Hematopoietic multipotent progenitor cell treated with erythropoietin and hydrocortisone succinate and interleukin-3 and kit ligand, for 6 days (in vitro differentiated cells): ENCODE results near the gene FILIP1L.

ENCODE experiments used
- DNase-seq: peaks from one replicate; pipeline ENCODE4 v3.0.0-alpha.2; 2015

FILIP1L gene

GRCh38 chr3:100124201-100124761 is 10.0 kb upstream of the FILIP1L start:
- DNase-seq: no peak

DNA sequence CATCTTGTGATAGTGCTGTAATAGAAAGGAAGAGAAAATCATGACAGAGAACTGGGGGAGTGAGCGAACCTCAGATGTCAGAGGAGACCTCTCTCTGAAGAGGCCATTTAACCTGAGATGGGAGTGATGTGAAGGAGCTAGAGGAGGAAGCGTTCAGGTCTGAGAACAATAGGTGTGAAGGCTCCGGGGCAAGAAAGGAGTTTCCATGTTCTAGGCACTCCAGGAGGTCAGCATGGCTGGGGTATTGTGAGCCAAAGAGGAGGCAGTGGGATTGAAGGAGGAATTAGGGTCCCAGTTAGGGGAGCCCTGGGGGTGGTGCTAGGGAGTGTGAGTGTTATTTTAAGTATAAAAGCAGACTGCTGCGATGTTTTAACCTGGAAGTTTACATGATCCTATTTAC is 8.8 kb upstream of the FILIP1L start:
- DNase-seq: no peak

GRCh38 chr3:100122321-100122720 is 8.0 kb upstream of the FILIP1L start:
- DNase-seq: no peak

- DNase-seq: no peak
Measured at GRCh38 chr3:100120693-100121092, 6.4 kb upstream of the FILIP1L start.

DNA sequence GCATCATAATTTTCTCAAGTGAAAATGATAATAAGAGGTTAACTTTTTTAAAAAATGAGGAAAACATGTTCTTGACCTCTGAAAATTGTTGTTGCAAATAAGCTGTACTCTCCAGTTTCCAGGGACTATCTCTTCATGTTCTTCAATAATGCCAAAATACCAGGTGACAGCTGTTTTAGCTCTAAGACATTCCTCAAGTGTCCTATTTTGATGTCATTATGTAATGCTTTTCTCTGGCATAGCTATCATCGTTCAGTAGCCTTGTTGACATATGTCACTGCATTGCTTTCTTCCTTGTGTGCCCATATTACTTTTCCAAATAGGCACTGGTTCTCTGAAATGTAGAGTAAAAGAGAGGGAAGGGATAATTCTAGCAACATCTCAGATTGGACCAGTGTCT is 5.7 kb upstream of the FILIP1L start:
- no peak for DNase-seq

- no peak for DNase-seq
Measured at GRCh38 chr3:100117093-100117492, 2.8 kb upstream of the FILIP1L start.

GRCh38 chr3:100113723-100114412 is 433 bp downstream of the FILIP1L start:
- DNase-seq: no peak

- DNase-seq: no peak
Measured at GRCh38 chr3:100111728-100112127, 2.6 kb downstream of the FILIP1L start.

GRCh38 chr3:100110162-100110561 is 4.1 kb downstream of the FILIP1L start:
- no peak for DNase-seq

DNA sequence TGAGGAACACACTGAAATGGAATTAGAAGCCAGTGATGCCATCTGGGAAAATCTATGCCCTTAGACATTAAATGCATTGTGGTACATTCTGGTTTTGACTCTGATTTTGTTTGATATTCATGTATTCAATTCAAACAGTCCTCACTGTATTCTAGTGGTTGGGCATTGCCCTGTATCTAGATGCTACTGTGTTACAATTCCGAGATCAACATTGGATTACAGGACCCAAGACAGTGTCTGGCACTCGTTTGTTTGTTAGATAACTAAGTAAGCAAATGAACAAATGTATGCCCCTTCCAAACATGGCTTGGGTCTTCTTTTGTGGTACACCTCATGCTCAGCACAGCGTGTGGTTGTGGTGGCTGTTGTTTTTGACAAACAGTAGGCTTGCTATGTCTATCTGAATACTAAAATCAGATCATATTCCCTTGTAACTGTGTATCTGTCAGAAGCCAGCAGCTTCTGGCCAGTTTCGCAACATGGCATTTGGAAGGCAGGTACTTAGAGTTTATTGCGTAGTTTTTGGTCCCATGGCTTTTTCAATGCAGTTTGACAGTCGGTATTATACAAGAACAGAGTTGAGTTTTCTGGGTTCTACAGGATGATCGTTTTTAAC is 5.7 kb downstream of the FILIP1L start:
- no peak for DNase-seq

- DNase-seq: no peak
Measured at GRCh38 chr3:100107221-100107814, 7.0 kb downstream of the FILIP1L start.

DNA sequence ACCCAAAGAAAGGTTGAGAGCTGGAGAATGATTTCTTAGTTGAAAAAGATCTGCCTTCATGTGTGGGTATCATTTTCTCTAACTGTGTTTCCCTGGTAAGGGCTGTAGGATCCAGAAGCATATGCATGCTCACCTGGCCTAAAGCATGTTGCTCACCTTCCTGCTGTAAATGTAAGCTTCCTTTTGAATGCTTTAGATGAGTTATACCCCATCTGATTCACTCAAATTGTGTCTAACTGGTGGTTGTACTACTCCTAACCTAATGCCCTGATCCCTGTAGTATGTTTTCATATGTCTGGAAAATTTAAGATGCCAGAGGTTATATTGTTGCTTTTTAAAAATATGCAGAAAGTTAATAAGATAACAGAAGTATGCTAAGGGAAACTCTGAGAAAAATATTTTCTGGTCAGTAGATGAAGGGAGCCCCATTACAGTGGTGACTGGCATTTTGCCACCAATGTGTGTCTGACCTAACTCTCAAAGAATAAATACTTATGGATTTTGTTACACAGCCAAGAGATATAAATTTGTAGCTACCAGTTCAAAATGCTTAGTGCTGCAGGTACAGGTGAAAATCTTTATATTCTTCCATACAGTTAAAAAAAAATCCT is 7.7 kb downstream of the FILIP1L start:
- DNase-seq: no peak

DNA sequence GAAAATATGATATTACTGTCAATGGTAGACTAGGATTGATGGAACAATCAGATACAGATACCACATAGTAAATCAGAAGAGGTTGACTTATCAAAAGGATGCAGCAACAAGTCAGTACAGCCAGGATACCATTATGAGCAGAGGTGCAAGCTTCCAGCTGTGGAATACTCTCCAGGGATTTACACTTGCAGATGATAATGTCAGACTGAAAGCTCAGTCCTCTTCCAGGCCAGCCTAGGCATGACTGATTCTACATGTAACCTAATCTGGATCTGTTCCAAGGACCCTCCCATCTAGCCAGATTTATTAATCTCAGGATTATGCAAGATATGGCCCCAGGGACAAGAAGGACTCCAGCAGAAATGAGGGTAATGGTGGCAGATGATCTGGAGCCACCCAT is 8.2 kb downstream of the FILIP1L start:
- DNase-seq: no peak

- DNase-seq: no peak
Measured at GRCh38 chr3:100105501-100105900, 8.8 kb downstream of the FILIP1L start.

DNA sequence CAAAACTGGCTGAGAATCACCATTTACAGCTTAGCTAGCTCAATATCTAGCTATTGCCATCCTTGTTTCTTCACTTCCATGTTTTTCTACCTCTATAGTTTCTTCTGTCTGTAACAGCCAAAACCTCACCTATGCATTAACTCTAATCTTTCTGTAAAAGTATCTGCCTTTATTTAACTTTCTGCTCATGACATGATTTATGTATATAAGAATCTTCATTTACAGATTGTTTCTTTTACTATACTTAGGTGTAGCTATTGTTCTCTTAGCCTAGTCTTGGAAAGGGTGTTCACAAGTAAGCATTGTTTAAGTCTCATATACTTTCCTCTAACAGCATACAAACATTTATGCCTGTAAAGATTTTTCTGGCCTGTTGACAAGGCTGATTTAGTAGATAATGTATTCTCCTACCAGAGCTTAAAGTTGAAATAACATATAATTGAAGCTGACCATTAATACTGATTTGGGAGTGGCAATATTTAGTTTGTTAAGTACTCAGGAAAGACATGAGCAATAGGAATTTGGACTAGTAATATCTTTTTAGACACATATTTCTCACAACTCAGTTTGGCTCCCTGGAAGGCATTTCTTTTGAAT is 9.4 kb downstream of the FILIP1L start:
- no peak for DNase-seq

DNA sequence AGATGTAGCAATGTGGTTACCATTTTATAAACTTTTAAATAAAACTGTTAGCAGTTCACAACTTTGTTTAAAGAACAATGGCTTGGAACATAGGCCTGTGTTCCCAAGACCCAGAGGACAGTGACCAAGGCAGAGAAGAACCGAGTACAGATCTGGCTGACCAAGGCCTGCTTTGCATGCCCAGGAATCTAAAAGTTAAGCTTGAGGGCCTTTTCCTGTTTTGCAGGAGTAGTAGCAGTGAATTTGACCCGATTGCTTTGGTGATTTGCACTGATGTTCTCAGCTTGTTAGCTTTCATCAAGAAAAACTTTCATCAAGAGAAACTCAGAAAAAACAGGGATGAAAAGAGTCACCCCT is 9.9 kb downstream of the FILIP1L start:
- no peak for DNase-seq

- DNase-seq: no peak
Measured at GRCh38 chr3:100103558-100104441, 10.5 kb downstream of the FILIP1L start.

- no peak for DNase-seq
Measured at GRCh38 chr3:100102757-100103156, 11.5 kb downstream of the FILIP1L start.

- no peak for DNase-seq
Measured at GRCh38 chr3:100100425-100100824, 13.9 kb downstream of the FILIP1L start.

- no peak for DNase-seq
Measured at GRCh38 chr3:100099621-100100020, 14.7 kb downstream of the FILIP1L start.

DNA sequence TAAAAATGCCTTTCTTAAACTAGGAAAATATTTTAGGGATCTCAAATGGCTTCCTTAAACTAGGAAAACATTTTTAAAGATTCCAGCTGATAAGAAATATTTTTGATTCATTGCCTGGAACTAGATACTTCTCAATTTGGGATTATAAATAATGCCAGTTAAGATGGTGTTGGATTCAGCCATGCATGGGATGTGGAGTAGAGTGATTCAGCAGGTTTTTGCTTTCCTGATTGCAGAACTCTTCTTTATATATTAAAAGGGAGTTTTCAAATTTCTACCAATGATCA is 15.6 kb downstream of the FILIP1L start:
- no peak for DNase-seq

GRCh38 chr3:100097919-100098783 is 16.1 kb downstream of the FILIP1L start:
- no peak for DNase-seq
